Measurements from ENCODE around the gene FOXO4. TPM values are rescaled to one million over a fixed set of nuclear protein-coding genes. Genes with fewer than 3 reads are reported as not detected.

FOXO4 gene
- total RNA-seq, 2 donors from 2014 or later = 10.9 to 16.5 TPM

GRCh38 chrX:71140440-71140839 is 44.8 kb downstream of the FOXO4 start:
- WGBS, 2 donors = 76 to 83% methylated on average over 2 to 4 of the region's 6 CpGs
- Histone ChIP-seq H3K4me1 (peaks cover 3% of the 10 kb centered on the region), H3K27me3 (no peaks in the 10 kb centered on the region), H3K9me3 (no peaks in the 10 kb centered on the region), H3K36me3 (replicated peaks in 1 of 2; ENCODE audit: insufficient read depth in 1 of 2, low read depth in 2 of 2) (peaks cover 0 to 2% of the 10 kb centered on the region in 2 donors), H3K27ac (no peak overlapping the region), H3K4me3 (no peak overlapping the region)
- TF ChIP-seq POLR2A (IDR thresholded peaks at IDR 0.05) (no peak), CTCF (IDR thresholded peaks at IDR 0.05) (no peak)
- DNase-seq = no peak
- intact Hi-C loops (cut with DNase I) = no loop called here
- ATAC-seq = no peak

DNA sequence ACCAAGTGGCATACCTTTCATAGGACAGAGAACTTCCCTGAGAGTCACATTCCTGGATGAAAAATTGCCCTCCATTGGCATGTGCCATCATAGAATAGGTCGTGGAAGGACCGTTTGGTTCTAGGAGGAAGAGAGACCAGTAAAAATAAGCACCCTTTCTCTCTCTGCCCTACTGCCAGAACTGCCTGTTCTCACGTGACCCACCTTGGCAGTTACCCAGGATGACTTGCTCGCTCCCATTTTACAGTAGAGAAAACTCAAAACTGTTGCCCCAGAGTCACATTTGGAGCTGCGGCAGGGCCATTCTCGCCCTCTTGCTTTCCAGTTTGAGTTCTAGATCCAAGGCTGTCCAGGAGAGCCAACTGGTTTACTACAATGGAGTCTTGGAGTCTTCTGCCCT is 47.9 kb downstream of the FOXO4 start:
- TF ChIP-seq POLR2A (IDR thresholded peaks at IDR 0.05) = no peak
- H3K36me3 ChIP-seq (replicated peaks in 1 of 2; ENCODE audit: insufficient read depth in 1 of 2, low read depth in 2 of 2) = peaks cover 0 to 2% of the 10 kb centered on the region in 2 donors
- H3K4me3 ChIP-seq = no peak overlapping the region
- H3K27ac ChIP-seq = no peak overlapping the region
- H3K9me3 ChIP-seq = no peaks in the 10 kb centered on the region
- intact Hi-C loops (cut with DNase I) = no loop called here
- H3K4me1 ChIP-seq = peaks cover 3% of the 10 kb centered on the region
- WGBS, 2 donors = 15% methylated on average over 5 of the region's 6 CpGs; no CpG with 5 or more reads in 1 of the 2 donors
- no peaks in the 10 kb centered on the region for H3K27me3 ChIP-seq
- DNase-seq (peak; percentile 49 to 70 (median 56)), ATAC-seq (peak; percentile 63)

- Histone ChIP-seq H3K36me3 (replicated peaks in 1 of 2; ENCODE audit: insufficient read depth in 1 of 2, low read depth in 2 of 2) (peaks cover 0 to 2% of the 10 kb centered on the region in 2 donors), H3K4me3 (no peak within 1 kb of the TSS), H3K4me1 (peaks cover 3% of the 10 kb centered on the region), H3K9me3 (no peaks in the 10 kb centered on the region), H3K27me3 (no peaks in the 10 kb centered on the region), H3K27ac (no peak within 1 kb of the TSS)
- intact Hi-C loops (cut with DNase I) = no loop called here
- TF ChIP-seq POLR2A (IDR thresholded peaks at IDR 0.05) (no peak), CTCF (IDR thresholded peaks at IDR 0.05) (no peak)
- ATAC-seq (no peak), DNase-seq (no peak)
- WGBS, 2 donors = 11 to 13% methylated on average over 7 to 19 of the region's 28 CpGs
Observed at GRCh38 chrX:71144651-71145050, 49.0 kb downstream of the FOXO4 start, which contains the start of gene NLGN3. Gene NLGN3 (plus strand): TSS chrX:71144841. CDS start chrX:71147750, 2,909 bp downstream.

DNA sequence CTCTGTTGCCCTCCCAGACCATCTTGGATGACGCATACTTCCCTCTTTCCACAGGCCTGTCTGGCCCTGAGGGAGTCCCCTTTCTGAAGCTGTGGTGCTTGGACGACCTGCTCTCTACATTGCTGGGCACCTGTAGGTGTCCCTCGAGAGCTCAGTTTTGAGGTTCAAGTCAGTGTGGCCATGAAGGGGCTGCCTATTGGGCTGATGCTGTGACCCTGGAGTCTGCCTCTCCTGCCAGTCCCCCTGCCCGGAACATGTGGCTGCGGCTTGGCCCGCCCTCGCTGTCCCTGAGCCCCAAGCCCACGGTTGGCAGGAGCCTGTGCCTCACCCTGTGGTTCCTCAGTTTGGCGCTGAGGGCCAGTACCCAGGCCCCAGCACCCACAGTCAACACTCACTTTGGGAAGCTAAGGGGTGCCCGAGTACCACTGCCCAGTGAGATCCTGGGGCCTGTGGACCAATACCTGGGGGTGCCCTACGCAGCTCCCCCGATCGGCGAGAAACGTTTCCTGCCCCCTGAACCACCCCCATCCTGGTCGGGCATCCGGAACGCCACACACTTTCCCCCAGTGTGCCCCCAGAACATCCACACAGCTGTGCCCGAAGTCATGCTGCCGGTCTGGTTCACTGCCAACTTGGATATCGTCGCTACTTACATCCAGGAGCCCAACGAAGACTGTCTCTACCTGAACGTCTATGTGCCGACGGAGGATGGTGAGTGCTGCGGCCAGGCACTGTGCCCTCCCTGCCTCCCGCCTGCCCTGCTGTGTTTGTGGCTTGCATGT is 52.0 kb downstream of the FOXO4 start:
- no peaks in the 10 kb centered on the region for H3K27me3 ChIP-seq

More for the DNA sequence above, 52.0 kb downstream of the FOXO4 start:
- Histone ChIP-seq H3K4me3 (no peak overlapping the region), H3K4me1 (peaks cover 3% of the 10 kb centered on the region), H3K9me3 (no peaks in the 10 kb centered on the region), H3K27ac (no peak overlapping the region), H3K36me3 (replicated peaks in 1 of 2; ENCODE audit: insufficient read depth in 1 of 2, low read depth in 2 of 2) (no peaks in the 10 kb centered on the region)
- ATAC-seq = no peak
- TF ChIP-seq CTCF (IDR thresholded peaks at IDR 0.05) = no peak
- no peak for TF ChIP-seq POLR2A (IDR thresholded peaks at IDR 0.05)
- DNase-seq = no peak
- intact Hi-C loops (cut with DNase I) = no loop called here
- WGBS, 2 donors = 82% methylated on average over 7 of the region's 28 CpGs; no CpG with 5 or more reads in 1 of the 2 donors
